ENCODE measurements around the gene BBS2.
"Not testable (repeated sequence)": the region's sequence is repeated elsewhere in the genome, so short reads cannot be mapped to it uniquely, and the experiment has no call there.

Gene BBS2

GRCh38 chr16:56512025-56512424, 7.8 kb downstream of the BBS2 start:
- TF ChIP-seq, protein P1, sequence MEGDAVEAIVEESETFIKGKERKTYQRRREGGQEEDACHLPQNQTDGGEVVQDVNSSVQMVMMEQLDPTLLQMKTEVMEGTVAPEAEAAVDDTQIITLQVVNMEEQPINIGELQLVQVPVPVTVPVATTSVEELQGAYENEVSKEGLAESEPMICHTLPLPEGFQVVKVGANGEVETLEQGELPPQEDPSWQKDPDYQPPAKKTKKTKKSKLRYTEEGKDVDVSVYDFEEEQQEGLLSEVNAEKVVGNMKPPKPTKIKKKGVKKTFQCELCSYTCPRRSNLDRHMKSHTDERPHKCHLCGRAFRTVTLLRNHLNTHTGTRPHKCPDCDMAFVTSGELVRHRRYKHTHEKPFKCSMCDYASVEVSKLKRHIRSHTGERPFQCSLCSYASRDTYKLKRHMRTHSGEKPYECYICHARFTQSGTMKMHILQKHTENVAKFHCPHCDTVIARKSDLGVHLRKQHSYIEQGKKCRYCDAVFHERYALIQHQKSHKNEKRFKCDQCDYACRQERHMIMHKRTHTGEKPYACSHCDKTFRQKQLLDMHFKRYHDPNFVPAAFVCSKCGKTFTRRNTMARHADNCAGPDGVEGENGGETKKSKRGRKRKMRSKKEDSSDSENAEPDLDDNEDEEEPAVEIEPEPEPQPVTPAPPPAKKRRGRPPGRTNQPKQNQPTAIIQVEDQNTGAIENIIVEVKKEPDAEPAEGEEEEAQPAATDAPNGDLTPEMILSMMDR (IDR thresholded peaks at IDR 0.05; ENCODE audit: insufficient read depth, missing control alignments), result no peak
- FAIRE-seq, result no peak

GRCh38 chr16:56510544-56510943, 9.3 kb downstream of the BBS2 start:
- no peak for FAIRE-seq
- TF ChIP-seq, protein P1 (IDR thresholded peaks at IDR 0.05; ENCODE audit: insufficient read depth, missing control alignments), result no peak
- DNase-seq (ENCODE audit: insufficient read length, low spot score), result no peak

More at GRCh38 chr16:56512025-56512424, 7.8 kb downstream of the BBS2 start:
- DNase-seq (ENCODE audit: insufficient read length, low spot score), result no peak

DNA sequence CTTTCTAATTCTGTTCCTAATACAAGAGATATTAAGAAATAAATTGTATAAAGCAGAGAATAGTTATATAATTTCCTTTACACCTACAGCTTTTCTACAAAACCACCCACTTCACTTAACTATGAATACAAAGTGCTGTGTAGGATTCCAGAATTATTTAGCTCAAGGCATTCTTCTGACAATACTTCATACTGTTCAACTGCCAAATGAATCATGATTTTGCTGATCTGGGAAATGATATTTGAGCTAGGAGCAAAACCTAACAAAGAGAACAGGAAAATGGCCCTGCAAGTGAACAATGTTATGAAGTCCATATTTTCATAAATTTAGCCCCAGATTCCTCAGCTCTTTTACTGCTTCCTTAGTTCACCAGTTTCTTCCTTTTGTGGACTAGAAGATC, 12.9 kb downstream of the BBS2 start:
- TF ChIP-seq, protein P1 (IDR thresholded peaks at IDR 0.05; ENCODE audit: insufficient read depth, missing control alignments), result no peak
- DNase-seq (ENCODE audit: insufficient read length, low spot score), result no peak
- no peak for FAIRE-seq

DNA sequence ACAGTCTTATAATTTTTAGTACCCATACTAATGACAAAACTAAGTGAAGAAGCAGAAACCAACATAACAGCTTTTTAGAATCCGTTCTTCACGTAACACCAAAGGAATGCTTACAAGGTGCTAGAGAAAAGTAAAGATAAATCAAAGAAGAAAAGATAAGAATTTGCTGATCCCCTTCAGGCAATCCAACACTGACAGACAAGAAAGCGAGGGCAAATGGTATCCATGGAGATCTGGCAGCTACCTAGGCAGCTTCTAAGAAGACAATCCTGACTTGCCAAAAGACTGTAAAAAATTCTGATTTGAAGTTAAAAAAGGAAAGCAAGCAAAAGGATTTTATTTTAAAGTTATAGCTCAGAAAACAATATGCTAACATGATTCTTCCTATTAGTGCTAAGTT, 14.6 kb downstream of the BBS2 start:
- DNase-seq (ENCODE audit: insufficient read length, low spot score), result no peak
- TF ChIP-seq, protein P1 (IDR thresholded peaks at IDR 0.05; ENCODE audit: insufficient read depth, missing control alignments), result no peak
- FAIRE-seq, result no peak

- FAIRE-seq, result no peak
- DNase-seq (ENCODE audit: insufficient read length, low spot score), result no peak
- TF ChIP-seq, protein P1 (IDR thresholded peaks at IDR 0.05; ENCODE audit: insufficient read depth, missing control alignments), result no peak
Measured at GRCh38 chr16:56493815-56494214, 26.0 kb downstream of the BBS2 start.

DNA sequence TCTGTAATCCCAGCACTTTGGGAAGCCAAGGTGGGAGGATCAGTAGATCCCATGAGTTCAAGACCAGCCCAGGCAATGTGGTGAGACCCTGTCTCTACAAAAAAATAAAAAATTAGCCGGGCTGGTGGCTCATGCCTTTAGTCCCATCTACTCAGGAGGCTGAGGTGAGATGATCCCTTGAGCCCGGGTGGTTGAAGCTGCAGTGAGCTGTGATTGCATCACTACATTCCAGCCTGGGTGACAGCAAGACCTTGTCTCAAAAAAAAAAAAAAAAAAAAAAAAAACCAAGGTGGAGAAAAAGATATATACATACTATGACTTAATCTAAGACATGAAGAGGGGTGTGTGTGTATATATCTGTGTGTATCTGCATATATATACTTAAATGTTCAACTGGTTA, 26.7 kb downstream of the BBS2 start:
- TF ChIP-seq, protein P1 (IDR thresholded peaks at IDR 0.05; ENCODE audit: insufficient read depth, missing control alignments), result no peak
- DNase-seq (ENCODE audit: insufficient read length, low spot score) (no peak), FAIRE-seq (no peak)

GRCh38 chr16:56491657-56492261, 28.1 kb downstream of the BBS2 start:
- DNase-seq (ENCODE audit: insufficient read length, low spot score) (no peak), FAIRE-seq (no peak)
- TF ChIP-seq, protein P1 (IDR thresholded peaks at IDR 0.05; ENCODE audit: insufficient read depth, missing control alignments), result no peak

- not testable (repeated sequence) for FAIRE-seq; DNase-seq (ENCODE audit: insufficient read length, low spot score)
Measured at GRCh38 chr16:56488868-56489267, 31.0 kb downstream of the BBS2 start.

Measured in D721Med (cell line).